Skin of body (tissue), 3 donors: ENCODE measurements around the gene ECT2. TPM values are rescaled to one million over a fixed set of nuclear protein-coding genes. Genes with fewer than 3 reads are reported as not detected.
"Not testable (repeated sequence)": the region's sequence is repeated elsewhere in the genome, so short reads cannot be mapped to it uniquely, and the experiment has no call there.

Experiments used
- DNase-seq: peaks from one replicate; lab custom pipeline; 2025; lab: John Stamatoyannopoulos, UW
- small RNA-seq: library from RNA; depleted of rRNA; stranded (forward); fragments of <200 nt; gene quantifications from one replicate; pipeline ENCODE3, GENCODE V24; 2014; ENCODE audit warnings: low replicate concordance
- total RNA-seq: library from RNA; depleted of rRNA; stranded (reverse); fragments of >200 nt; gene quantifications from one replicate; pipeline ENCODE4 v1.2.3, GENCODE V29; 2014

ECT2 gene
- total RNA-seq, 1 donor from 2014 or later: 27.8 TPM

DNA sequence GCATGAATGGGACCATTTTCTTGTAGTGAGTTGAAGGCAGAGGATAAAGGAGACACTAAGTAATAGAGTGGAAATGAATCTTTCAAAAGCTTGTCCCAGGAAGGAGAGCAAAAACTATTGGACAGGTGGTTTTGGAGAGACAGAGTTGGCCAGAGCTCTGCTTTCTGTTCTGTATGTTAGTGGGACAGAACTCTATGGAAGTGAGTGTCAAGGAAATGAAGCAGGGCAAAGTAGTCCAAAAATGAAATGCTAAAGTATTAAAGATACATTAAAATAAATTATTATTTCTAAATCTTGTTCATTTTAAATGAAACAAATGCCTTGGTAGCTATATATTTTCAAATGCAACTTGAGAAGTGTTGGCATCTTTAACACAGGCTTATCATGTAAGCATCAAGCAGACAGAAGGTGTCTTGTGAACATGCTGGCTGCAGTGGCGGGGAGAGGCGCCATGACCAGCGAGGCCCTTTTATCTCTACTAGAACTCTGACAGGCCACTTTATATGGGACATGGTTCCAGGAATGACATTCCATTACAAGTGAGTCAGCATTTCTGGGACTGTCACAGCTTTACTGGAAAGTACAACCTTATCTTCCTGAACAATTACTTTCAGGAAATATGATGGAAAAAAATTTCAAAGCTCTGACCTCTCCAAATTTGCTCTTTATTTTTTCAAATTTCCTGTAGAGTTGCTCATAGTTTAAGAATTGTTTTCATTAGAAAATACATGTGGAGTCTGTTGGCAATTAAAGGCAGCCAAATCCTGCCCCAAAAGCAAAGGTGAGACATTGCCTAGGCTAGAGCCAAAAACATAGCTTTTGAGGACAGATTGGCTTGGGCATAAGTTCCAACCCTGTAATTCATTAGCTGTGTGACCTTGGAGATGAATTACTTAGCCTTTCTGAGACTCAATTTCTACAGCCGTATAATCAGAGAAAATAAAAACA, 106.5 kb downstream of the ECT2 start:
- no peak for DNase-seq

DNA sequence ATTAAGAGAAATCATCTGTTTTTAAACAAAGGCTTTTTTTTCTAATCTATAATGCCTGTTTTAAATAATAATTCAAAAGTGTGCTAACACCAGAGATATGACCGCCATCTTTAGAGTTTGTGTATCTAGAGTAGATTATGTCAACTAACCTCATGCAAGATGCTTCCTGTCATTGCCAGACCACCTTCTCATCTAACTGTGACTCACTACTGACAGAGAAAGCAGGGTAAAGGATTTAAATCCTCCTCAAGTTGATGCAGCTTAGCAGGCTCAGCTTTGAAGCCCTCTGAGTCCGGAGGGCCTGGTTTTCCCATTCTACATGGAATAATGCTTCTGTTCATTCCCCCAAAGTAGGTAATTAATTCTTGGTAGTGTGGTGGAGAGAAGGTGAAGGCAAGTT, 108.5 kb downstream of the ECT2 start:
- no peak for DNase-seq

DNA sequence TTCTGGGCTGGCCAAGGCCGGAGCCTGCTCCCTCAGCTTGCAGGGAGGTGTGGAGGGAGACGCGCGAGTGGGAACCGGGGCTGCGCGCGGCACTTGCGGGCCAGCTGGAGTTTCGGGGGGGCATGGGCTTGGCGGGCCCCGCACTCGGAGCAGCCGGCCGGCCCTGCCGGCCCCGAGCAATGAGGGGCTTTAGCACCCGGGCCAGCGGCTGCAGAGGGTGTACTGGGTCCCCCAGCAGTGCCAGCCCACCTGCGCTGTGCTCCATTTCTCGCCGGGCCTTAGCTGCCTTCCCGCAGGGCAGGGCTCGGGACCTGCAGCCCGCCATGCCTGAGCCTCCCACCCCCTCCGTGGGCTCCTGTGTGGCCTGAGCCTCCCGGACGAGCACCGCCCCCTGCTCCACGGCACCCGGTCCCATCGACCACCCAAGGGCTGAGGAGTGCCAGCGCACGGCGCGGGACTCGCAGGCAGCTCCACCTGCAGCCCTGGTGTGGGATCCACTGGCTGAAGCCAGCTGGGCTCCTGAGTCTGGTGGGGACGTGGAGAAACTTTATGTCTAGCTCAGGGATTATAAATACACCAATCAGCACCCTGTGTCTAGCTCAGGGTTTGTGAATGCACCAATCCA, 116.3 kb downstream of the ECT2 start:
- DNase-seq: not testable (repeated sequence)

DNA sequence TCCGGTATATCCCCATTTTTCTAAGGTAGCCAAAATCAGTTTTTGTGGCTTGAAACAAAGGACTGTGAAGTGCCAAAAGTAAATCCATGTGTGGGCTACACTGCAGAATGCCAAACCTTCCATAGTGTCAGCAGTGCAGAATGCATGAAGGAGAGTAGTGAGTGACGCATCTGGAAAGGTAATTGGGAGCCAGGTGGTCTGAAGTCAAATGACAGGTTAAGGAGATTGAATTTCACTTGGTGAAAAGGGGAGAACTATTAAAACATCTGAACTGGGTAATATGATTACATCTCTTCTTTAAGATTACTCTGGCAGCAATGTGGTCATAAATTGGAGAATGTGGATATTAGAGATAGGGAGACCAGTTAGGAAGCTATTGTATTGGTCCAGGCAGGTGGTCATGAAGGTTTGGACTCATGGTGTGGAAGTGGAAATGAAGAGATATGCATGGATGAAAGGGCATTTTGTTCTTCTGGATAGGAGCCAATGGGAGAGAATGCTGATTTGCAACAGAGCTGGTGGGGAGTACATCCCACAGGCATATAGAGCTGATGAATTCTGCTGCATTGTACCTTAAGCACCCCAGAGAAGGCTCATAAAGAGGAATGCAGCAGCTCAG, 118.2 kb downstream of the ECT2 start:
- no peak for DNase-seq

DNA sequence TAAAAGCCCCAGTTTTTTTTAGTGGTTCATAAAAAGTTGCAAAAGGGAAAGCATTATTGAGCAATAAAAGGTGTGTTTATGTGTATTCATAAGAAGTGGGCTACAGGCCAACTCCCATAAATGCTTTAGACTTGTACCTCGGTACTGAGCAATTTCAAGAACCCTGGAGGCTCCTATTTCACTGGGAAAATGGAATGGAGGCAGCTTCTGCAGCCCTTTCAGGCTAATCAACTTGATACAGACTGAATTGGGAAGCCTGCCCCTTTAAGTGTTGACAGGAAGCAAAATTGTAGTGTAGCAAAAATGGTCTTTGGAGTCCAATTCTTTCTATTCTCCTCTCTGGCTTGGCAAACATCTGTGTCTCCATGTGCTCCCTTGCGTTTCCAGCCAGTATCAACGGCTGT, 118.8 kb downstream of the ECT2 start:
- peak; percentile 77 for DNase-seq

DNA sequence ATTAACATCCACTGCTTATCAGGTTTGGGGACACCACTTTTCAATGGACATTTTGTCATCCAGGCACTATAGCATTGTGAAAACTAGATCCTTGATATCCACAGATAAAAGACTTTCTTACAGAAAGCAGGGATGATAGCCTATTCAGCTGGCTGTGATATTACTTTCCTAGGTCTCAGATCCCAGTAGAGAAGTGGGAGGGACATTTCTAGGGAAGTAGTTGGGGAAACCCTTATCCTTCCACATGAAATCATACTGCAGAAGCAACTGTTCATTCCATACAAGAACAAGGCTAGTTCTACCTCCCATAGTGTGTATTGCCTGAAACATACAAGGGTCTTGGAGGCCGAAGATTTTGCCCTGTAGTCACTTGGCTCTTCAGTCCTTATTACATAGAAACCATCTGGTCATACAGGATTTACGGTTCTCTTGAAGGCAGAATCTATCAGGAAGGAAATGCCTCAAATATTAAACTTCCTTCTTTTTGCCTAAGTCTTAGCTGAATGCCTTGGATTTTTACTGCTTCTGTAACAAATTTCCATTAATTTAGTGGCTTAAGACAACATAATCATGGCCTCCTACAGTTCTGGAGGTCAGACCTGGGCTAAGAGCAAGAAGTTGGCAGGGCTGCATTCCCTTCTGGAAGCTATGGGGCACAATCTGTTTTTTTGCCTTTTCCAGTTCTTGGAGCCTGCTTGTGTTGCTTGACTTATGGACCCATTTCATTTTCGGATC, 119.4 kb downstream of the ECT2 start:
- DNase-seq: peak; percentile 49

Small RNAs within 50 kb of the gene (small RNA-seq; reads per million reads assigned to genes)
- gene AC108667.1 (not detected), gene RF00139 (not detected), gene RNU4-4P (not detected), gene RNU6-547P (not detected)

Other genes starting within 250 kb of the ECT2 start
- gene TNFSF10, start 227.3 kb upstream of the ECT2 start, total RNA-seq: 19.8 TPM
- 1.7 TPM for gene NCEH1, start 39.7 kb upstream of the ECT2 start, total RNA-seq